Measurements from ENCODE around the gene SOX9.

- TF ChIP-seq, protein P1, sequence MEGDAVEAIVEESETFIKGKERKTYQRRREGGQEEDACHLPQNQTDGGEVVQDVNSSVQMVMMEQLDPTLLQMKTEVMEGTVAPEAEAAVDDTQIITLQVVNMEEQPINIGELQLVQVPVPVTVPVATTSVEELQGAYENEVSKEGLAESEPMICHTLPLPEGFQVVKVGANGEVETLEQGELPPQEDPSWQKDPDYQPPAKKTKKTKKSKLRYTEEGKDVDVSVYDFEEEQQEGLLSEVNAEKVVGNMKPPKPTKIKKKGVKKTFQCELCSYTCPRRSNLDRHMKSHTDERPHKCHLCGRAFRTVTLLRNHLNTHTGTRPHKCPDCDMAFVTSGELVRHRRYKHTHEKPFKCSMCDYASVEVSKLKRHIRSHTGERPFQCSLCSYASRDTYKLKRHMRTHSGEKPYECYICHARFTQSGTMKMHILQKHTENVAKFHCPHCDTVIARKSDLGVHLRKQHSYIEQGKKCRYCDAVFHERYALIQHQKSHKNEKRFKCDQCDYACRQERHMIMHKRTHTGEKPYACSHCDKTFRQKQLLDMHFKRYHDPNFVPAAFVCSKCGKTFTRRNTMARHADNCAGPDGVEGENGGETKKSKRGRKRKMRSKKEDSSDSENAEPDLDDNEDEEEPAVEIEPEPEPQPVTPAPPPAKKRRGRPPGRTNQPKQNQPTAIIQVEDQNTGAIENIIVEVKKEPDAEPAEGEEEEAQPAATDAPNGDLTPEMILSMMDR (conservative IDR thresholded peaks at IDR 0.05 in 1 of 2, IDR thresholded peaks at IDR 0.05 in 1 of 2; ENCODE audit: extremely low read depth in 1 of 2, insufficient read depth in 1 of 2, low read depth in 1 of 2, low read length in 2 of 2): no peak
- TF ChIP-seq EZH2 (IDR thresholded peaks at IDR 0.05; ENCODE audit: borderline replicate concordance, low read length): no peak
Observed at GRCh38 chr17:72136692-72137091, 15.9 kb downstream of the SOX9 start.
